GM19397 (cell line): ENCODE measurements around the gene RHOJ.
"Not testable (repeated sequence)": the region's sequence is repeated elsewhere in the genome, so short reads cannot be mapped to it uniquely, and the experiment has no call there.

ENCODE experiments used
- ATAC-seq: cut with Tn5 transposase; IDR thresholded peaks from one replicate; pipeline ENCODE4 v1.9.1; 2021; ENCODE audit warnings: mild to moderate bottlenecking, moderate library complexity; ENCODE audit not compliant: unreplicated experiment

Gene RHOJ

GRCh38 chr14:63295231-63295685, 91.0 kb downstream of the RHOJ start:
- ATAC-seq, result no peak

GRCh38 chr14:63296060-63296563, 91.9 kb downstream of the RHOJ start:
- ATAC-seq, result no peak

- ATAC-seq, result no peak
These were observed 93.3 kb downstream of the RHOJ start for GRCh38 chr14:63297372-63298063.

GRCh38 chr14:63299351-63300110, 95.3 kb downstream of the RHOJ start:
- ATAC-seq, result no peak

GRCh38 chr14:63300854-63301253, 96.6 kb downstream of the RHOJ start:
- ATAC-seq, result no peak

GRCh38 chr14:63301891-63302534, 97.8 kb downstream of the RHOJ start:
- no peak for ATAC-seq

- ATAC-seq, result not testable (repeated sequence)
These were observed 100.2 kb downstream of the RHOJ start for GRCh38 chr14:63304429-63304828.

- ATAC-seq, result no peak
These were observed 104.6 kb downstream of the RHOJ start for GRCh38 chr14:63308723-63309317.

- ATAC-seq, result no peak
These were observed 114.6 kb downstream of the RHOJ start, which contains the start of gene GPHB5 for GRCh38 chr14:63318835-63319234. Gene GPHB5, minus strand, starts transcription at chr14:63318935. Its CDS starts 1,086 bp downstream, at chr14:63317849.

- no peak for ATAC-seq
These were observed 118.2 kb downstream of the RHOJ start for GRCh38 chr14:63322472-63322871.

GRCh38 chr14:63322897-63323573, 118.8 kb downstream of the RHOJ start:
- ATAC-seq, result no peak

GRCh38 chr14:63326840-63327239, 122.6 kb downstream of the RHOJ start:
- no peak for ATAC-seq

- no peak for ATAC-seq
These were observed 124.8 kb downstream of the RHOJ start for GRCh38 chr14:63328787-63329737.

- ATAC-seq, result no peak
These were observed 138.1 kb downstream of the RHOJ start for GRCh38 chr14:63342371-63342770.
